Posterior cingulate gyrus (tissue), 11 donors: Measurements from ENCODE around the gene ADGRB2.

Source experiments
- DNase-seq, 10 donors: peaks; one replicate each; pipeline versions ENCODE4 v3.0.0 to v3.0.0-alpha.2; 2020 to 2021; ENCODE audit warnings: mixed read lengths in 3 of 10
- intact Hi-C: fragments of 100-400 bp; cut with DNase I; formaldehyde crosslinking; loops from one replicate; pipeline ENCODE4 v1.15.1; 2023

ADGRB2 gene

DNA sequence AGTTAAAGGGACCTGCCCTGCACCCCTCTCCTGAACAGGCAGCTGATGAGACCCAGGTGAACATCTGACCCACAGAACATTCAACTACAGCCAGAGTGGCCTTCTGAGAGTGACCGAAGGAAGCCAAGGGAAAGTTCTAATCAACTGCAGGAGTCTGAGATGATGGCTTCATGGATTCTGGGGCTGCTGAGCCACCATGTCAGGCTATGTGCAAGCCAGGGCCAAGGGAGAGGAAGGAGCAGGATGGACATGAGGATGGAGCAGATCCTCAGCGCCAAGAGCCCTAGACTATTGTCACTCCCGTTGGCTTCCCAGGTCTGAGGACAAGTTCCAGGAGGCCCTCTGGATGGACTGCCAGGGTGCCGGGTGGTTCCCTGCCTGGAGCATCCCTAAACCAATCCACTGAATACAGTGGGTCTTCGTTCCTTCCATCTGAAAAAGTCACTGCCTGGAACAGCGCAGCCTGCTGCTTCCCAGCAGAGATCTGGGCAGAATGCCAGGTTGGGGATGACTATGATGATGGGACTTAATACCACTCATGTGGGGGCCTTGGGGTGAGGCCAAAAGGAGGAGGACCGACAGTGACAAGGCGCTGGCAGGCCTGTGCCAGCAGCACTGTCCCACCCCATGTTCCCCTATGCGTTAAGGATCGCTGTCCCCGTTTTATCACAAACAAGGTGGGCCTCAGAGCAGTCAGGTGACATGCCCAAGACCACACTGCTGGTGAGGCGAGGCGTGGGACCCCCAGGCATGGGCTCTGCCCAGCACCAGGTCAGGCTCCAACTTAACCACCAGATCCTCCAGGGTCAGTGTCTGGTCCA lies 31.9 kb upstream of the ADGRB2 start:
- peak in 4 of 10 donors; percentile 49 to 91 (median 72) for DNase-seq

DNA sequence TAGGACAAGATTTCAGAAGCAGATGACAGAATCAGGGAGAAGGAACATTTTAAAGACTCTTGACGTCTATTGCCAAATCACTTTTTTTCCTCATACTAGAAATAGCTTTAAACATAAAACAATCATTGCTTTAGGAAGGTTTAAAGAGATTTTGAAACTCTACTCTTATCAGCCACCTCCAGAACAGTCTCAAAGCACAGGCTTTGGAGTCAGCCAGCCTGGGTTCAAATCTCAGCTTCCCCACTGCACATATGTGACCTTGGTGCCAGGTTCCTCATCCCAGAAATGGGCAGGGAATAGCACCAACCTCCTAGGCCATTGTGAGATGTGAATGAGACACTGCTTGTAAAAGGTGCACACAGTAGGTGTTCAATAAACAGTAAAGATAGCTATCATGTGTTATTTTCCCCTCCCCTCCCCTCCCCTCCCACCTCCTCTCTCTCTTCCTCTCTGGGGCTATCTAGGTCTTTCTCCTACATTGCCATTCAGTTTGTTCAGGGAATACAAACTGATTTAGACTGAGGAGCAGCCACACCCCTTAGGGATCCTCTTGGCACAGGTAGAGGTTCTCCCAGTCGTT lies 31.0 kb upstream of the ADGRB2 start:
- intact Hi-C loops, result loop anchor here (10.0 kb wide), 1 partner anchor 140 kb away; the partner anchor contains the start of gene PTP4A2

More for the DNA sequence above, 31.9 kb upstream of the ADGRB2 start:
- intact Hi-C loops, result loop anchor here (10.0 kb wide), 1 partner anchor 139 kb away; the partner anchor contains the start of gene PTP4A2

DNA sequence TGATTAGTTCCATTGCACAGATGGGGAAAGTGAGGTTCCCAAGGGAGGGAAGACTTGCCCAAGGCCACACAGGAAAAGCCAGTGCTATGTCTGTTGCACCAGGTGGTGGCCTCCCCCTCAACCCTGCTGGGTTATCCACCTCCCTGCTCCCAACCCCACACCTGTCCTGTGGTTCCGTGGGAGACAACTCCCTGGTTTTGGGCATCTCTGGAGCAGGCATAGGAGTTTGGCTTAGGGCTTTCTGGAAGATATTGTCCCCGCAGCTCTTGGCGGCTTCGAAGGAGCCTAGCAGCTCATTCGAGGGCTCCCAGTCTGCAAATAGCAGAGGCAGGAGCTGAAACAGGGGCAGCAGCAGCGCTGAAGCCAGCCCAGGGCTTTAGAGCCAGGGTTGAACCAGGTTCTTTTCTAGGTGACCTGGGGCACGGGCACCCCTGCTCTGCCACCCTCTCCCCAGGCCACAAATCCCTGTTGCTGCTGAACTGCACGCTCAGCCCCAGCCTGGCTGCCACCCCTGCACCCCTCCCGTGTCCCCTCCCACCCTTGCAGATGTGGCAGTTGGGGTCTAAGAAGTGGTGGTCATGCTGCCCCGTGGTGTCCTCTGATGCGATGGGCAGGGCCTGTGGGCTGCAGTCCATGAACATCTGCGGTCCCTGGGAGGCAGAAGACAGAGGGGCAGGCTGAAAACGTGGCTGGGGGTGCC lies 29.6 kb upstream of the ADGRB2 start:
- intact Hi-C loops, result loop anchor here (10.0 kb wide), 1 partner anchor 141 kb away; the partner anchor contains the start of gene PTP4A2
- peak in 5 of 10 donors; percentile 1 to 63 (median 59) for DNase-seq

More for the DNA sequence above, 31.0 kb upstream of the ADGRB2 start:
- DNase-seq, result peak in 1 of 10 donors; percentile 5

DNA sequence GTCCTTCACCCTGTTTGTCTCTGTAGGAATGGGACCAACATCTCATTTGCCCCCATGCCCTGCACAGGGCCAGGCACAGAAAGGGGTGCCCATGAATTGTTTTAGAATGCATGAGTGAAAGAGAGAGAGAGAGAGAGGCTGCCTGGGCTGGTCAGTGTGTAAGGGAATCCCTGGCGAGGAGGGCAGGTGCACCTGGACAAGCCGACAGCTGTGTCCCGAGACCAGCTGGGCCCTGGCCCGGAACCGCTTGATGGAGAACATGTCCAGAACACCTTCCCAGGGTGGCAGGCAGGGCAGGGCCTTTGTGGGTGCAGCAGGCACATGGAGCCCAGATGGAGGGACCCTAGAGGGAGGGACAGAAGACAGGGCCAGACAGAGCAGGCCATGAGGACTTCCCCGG lies 28.9 kb upstream of the ADGRB2 start:
- peak in 5 of 10 donors; percentile 2 to 82 (median 62) for DNase-seq
- intact Hi-C loops, result loop anchor here (10.0 kb wide), 1 partner anchor 142 kb away; the partner anchor contains the start of gene PTP4A2

DNA sequence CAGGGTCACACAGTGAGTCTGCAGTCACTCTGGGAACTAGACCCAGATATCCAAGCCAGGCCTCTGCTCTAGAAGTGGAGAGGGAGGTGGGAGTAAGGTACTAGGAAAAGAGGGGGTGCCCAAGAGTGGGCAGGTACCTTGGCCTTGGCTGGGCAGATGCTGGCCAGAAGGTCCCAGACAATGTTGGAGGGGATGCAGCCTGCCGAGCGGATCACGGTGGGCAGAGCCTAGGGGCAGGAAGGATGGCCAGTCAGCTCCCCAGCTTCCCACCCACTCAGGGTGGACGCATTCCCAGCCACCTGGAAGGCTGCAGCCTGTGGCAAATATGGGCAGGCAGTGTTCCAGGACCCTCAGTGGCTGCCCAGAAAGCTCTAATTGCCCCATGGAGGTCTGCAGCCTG lies 28.4 kb upstream of the ADGRB2 start:
- DNase-seq, result peak in 3 of 10 donors; percentile 6 to 61 (median 54)
- intact Hi-C loops, result loop anchor here (10.0 kb wide), 1 partner anchor 142 kb away; the partner anchor contains the start of gene PTP4A2

DNA sequence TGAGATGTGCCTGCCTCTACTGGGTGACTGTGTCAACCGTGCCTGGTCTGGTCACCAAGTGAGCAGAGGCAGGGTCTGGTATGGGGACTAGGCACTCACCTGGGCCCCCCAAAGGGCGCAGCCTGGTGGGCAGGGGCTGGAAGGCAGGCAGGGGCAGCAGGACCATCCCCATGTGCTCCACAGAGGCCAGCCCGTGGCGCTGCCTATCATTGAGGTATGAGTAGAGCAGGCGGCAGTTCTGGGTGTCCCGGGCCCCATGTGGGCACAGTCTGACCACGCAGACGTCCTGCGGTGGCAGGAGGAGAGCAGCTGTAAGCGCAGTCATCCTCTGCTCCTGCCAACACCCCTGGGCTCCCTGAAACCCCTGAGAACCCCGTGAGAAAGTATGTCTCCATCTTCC lies 28.0 kb upstream of the ADGRB2 start:
- intact Hi-C loops, result loop anchor here (10.0 kb wide), 1 partner anchor 143 kb away; the partner anchor contains the start of gene PTP4A2
- peak in 3 of 10 donors; percentile 48 to 81 (median 59) for DNase-seq

DNA sequence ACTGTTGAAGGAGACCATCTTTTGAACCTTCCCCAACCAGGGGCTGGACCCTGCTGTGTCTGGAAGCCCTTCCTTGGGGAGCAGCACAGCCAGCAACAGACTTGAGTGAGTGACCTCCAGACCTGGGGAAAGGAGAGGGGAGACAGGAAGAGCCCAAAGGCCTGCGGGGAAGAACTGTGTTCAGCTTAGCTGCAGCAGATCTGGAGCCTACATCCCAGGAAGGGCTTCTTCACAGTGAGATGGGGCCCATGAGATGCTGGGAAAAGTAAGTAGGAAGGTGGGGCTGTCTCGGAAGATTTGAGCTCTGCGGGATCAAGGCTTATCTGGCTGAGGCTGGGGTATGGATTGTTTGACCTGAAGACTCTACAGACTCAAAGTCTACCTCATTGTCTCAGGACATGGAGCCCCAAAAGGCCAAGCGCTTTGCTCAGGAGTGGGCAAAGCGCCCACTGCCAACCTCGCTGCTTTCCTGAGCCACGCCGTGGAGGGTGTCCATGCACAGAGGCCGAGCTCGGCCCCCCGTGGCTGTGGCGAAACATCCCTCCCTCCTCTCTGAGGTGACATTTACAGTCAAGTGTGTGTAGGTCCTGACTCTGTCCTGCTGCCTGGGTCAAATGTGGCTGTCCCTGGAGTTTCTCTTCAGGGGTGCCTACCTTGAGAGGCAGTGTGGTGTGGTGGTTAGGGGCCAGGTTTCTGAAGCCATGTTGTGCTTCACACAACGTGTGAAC lies 27.2 kb upstream of the ADGRB2 start:
- intact Hi-C loops, result loop anchor here (10.0 kb wide), 1 partner anchor 144 kb away; the partner anchor contains the start of gene PTP4A2
- peak in 2 of 10 donors; percentile 31 to 59 for DNase-seq

DNA sequence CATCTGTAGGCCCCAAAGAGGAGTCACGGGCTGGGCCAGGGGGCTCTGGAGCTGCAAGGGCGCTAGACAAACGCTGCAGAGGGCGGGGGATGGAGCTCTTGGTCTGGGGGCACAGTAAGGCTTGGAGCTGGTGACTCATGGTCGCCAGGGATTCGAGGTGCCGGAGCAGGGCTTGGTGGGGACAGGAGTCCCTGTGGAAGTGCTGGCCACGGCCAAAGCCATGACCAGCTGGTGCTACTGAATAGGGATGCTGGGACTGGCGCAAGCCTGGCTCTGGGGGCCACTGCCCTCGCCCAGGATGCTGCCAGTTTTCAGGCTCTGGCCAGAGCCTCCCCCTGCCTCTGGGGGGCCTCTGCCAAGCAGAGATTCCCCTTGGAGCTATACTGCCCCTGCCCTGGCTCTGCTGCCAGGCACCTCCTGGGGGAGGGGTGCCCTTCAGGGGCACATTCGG lies 26.5 kb upstream of the ADGRB2 start:
- intact Hi-C loops, result loop anchor here (10.0 kb wide), 1 partner anchor 144 kb away; the partner anchor contains the start of gene PTP4A2
- peak in 2 of 10 donors; percentile 70 to 86 for DNase-seq

DNA sequence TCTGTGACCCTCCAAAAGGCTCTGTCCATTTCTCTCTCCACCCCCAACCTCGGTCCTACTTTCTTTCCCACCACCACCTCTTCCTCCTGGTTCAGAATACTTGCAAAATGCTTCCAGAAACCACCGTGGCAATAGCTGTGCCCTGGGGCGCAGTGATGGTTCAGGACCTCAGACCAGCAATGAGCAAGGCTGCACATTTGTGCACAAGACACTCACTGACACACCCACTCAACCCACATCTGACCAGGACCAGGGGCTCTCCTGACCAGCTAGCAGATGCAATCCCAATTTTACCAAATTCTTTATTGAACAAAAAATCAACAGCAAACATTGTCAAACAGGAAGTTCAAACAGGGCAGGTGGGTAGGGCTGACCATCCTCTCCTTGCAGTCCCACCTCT lies 26.0 kb upstream of the ADGRB2 start:
- peak in 2 of 10 donors; percentile 53 to 61 for DNase-seq
- intact Hi-C loops, result loop anchor here (10.0 kb wide), 1 partner anchor 145 kb away; the partner anchor contains the start of gene PTP4A2

DNA sequence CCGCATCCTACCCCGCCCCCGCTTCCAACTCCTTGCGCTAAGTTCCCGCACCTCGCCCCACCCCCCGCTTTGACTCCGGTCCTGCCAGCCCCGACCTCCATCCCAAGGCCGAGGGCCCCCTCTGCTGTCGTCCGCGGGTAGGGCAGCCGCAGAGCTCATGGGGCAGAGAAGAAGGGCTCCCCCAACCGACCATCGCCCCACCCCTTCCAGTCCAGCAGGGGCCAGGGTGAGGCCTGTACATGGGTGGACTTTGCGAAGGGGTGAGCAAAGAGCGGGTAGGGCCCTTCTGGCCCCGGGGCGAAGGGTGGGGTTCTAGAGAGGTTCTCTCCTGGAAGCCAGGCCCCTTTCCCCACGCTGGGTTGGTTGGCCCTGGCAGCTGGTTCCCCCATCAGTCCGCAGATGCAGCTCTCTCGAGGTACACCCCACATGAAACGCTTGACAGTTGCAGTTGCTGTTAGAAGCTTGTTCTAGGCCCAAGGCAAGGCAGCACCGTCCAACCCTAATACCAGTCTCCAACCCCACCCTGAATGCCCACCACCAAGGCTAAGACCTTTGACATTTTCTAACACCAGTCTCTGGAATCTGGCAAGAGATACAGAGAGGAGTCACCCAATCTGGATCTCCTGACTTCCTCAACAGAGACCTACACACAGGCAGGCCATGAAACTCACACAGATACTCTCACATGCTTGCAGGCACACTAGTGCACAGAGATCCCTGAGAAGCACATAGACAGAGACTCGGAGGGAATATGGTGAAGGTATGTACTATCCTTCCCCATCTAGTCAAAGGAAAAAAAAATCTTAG lies 25.3 kb upstream of the ADGRB2 start:
- intact Hi-C loops, result loop anchor here (2.0 to 10.0 kb wide), 4 partner anchors 72 to 225 kb away; partner anchors contain the start of gene PTP4A2
- peak; percentile 91 to 99 (median 98) for DNase-seq

DNA sequence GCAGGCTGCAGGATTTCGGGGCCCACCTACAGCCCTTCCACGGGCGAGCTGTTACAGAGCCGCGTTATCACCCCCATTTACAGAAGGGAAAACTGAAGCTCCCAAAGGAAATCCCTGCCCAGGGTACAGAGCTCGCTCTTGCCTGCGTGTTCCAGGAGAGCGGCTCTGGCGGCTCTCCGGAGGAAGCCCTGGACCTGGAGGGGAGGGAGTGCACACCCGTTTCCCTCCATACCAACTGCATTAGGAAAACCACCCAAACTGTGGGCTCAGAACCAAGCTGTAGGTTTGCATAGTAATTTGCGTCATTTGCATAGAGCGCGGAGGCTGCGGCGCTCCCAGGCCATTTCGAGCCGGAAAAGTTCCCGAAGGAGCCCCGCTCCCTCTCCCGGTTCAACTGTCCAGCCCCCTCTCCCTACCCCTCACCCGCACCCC lies 24.7 kb upstream of the ADGRB2 start:
- intact Hi-C loops, result loop anchor here (1.0 to 5.0 kb wide), 4 partner anchors 27 to 224 kb away; no protein-coding TSS in a partner anchor
- peak in 1 of 10 donors; percentile 80 for DNase-seq

DNA sequence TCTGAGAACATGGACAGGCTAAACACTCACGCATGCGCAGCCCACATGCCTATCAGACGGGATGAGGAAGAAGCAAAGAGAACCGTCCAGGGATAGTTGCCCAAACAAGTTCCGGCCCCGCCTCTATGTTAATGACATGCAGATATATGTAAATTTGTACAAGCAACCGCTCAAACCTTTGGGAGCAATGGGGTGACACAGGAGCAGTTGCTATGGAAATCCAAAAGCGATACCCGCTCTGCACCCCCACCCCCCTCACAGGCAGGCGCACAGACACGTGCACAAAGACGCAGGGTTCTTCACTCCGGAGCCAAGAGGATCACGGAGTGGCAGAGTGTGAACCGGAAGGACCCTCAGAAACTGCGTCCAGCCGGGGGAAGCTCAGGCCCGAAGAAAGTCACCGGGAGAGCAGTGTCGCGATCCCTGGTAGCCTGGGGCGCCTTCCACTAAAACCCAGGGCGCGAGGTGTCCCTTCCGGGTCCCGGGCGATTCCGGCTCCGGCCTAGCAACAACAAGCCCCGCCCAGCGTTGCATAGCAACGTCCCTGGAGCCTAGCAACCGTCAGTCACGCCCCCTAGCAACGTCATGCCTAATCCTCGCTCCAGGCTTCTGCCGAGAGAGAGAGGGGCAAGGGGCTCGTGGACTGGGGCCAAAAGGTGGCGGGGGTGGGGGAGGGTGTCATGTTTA lies 24.1 kb upstream of the ADGRB2 start:
- intact Hi-C loops, result loop anchor here (1.0 to 5.0 kb wide), 4 partner anchors 26 to 223 kb away; no protein-coding TSS in a partner anchor
- DNase-seq, result peak; percentile 88 to 99 (median 96)

DNA sequence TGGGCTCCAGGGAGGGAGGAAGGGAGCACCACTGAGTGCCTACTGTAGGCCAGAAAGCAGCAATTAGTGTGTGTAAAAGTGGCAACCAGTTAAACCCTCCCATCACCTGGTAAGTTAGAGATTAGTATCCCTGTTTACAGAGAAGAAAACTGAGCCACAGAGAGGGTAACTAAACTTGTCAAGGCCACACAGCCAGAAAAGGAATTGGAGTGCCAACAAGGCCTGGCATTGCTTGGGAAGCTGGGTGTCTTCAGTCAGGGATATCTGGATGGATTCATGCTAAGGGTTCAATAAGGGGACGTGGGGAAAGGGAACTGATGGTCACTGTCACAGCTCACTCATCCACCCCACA lies 23.6 kb upstream of the ADGRB2 start:
- intact Hi-C loops, result loop anchor here (1.0 to 5.0 kb wide), 4 partner anchors 25 to 223 kb away; no protein-coding TSS in a partner anchor
- peak in 1 of 10 donors; percentile 4 for DNase-seq

DNA sequence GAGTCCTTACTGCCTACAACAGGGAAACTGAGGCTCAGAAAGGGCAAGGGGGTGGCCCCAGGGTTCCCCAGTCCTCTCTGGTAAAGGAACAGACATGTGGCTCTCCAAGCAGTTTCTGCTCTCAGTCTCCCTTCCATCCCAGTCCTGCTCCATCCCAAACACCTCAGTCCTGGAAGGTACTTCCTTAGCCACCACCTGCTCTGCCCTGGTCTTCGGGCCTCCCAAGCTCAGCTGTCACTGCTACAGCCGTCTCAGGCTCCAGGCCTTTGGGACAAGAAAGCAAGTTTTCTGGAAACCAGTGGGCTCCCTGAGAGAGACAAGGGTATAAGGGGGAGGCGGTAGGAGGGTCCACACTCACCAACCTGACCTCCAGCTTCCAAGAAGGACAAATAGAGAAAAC lies 23.1 kb upstream of the ADGRB2 start:
- intact Hi-C loops, result loop anchor here (5.0 kb wide), 1 partner anchor 70 kb away; no protein-coding TSS in a partner anchor
- peak in 3 of 10 donors; percentile 45 to 55 (median 55) for DNase-seq

DNA sequence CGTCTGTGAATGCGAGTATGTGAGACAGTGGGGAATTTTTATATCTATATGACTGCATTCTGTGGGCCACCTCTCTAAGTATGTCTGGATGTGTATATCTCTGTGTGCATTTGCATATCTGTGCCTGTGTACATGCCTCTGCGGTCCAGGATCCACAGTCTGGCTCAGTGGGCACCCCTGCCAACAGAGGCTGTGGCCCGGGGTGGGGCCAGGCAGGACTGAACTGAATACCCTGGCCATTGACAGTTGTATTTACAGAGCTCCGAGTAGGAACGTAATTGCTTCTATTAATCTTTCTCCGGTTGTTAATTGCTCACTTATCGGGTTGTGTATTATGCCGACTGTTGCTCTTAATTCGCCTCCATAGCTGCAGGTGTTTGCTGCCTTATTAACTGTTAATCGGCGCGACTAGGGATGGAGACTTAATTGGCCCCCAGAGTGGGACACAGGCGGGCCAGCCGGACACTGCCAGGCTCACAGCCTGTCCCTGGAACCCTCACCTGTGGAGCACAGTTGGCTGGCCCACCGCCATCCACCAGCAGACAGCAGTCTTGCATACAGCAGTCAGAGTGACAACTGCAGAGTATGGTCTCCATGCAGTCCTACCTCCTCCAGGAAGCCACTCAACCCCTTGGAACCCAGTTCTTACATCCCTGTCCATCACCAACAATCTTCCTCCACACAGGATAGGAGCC lies 22.4 kb upstream of the ADGRB2 start:
- intact Hi-C loops, result loop anchor here (5.0 kb wide), 1 partner anchor 69 kb away; no protein-coding TSS in a partner anchor
- DNase-seq, result peak in 3 of 10 donors; percentile 54 to 80 (median 72)

DNA sequence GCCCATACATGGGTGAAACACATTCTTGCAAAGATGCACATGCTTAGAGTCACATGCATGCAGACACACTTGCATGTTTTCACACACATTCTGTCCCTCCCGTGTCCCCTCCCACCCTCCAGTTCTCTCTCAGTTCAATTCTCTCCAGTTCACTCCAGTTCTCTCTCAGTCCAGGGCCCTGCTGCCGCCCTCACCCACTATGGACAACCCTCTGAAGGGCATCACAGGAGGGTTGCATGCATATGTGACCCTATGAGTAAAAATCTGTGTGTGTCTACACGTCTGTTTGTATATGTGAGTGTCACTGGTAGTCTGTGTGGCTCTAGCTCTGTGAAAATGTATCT lies 21.8 kb upstream of the ADGRB2 start:
- peak in 1 of 10 donors; percentile 70 for DNase-seq
- intact Hi-C loops, result loop anchor here (5.0 kb wide), 1 partner anchor 69 kb away; no protein-coding TSS in a partner anchor
